ENCODE results near the gene RNF181.

RNF181 gene, protein sequence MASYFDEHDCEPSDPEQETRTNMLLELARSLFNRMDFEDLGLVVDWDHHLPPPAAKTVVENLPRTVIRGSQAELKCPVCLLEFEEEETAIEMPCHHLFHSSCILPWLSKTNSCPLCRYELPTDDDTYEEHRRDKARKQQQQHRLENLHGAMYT

DNA sequence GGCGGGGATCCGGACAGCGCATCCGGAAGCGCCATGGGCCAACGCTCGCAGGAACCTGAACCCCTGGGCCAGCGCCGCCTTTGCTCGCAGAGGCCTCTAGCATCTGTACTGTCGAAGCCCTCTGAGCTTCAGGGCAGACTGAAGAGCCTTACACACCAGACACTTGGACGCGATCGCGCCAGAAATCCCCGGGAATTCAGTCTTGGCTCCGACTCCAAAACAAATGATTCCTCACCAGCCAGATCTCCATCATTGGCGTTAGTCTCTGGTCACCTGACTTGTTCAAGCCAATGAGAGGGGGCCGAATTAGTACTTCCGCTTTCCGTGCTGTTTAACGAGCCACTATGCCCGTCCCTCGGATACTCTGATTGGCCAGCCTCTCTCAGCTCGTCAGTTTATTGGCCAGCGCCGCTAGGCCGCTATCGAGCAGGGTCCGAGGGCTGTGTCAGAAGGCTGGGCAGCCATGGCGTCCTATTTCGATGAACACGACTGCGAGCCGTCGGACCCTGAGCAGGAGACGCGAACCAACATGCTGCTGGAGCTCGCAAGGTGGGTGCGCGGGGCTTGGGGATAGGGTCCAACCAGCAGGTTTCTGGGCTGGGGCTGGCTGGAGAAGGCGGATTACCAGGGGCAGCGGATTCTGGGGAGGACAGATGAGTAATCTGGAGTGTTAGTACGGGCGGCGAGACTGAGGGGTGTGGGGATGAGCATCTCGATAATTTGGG is at the start of gene RNF181:
Gene RNF181 (plus strand): TSS at position 445 of the 725 bp plus-strand sequence. CDS start 19 bp downstream, at position 464.
- no peak for TF ChIP-seq CTCF (IDR thresholded peaks at IDR 0.05)

DNA sequence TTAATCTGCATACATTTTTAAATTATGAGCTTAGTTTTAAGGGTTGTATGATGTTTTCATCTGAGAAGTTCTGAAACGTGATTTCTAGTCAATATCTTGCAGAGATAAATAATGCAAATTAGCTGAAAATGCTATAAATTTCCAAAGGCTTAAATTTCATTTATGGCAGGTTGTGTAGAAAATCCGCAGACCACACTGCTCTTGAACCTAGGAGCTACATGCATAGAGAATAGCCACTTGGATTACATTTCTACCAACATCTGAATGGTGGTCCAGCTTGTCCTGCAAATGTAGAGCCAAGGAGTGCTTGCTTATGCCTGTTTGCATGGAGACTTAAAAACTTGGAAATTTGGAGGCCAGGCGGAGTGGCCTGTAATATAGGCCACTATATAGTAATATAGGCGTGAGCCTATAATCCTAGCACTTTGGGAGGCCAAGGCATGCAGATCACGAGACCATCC is 49.7 kb upstream of the RNF181 start:
- no peak for TF ChIP-seq CTCF (IDR thresholded peaks at IDR 0.05)

DNA sequence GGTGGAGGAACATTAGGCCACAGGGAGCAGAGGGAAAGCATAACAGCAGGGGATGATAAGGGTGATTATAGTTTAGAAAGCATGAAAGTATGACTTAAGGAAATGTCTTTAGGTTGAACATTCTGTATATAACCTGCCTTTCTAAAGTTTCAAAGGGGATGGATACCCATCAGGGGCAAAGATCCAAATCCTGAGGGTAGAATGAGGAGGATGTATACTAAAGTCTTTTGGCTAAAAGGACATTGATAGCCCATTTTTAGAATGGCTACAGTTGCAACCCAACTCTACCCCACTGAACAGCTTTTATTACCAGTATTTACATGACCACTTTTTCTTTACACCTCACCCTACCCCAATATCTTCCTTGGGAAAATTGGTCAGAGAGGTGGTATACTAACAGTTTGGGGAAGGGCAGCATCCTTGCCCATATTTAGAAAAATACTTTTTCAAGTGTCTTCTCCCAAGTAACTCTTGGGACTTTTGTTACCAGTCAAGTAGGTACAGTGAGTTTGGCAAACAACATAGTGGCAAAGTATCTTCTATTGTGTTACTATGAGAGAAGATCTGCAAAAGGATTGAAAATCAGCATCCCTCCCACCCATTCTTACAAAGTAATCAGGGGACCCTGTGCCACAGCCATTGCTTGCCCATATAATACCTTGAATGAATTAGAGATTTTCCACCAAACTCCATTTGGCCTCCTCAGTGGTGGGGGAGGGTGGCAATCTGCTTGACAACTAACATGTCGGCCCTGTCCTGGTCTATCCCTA is 48.3 kb upstream of the RNF181 start:
- no peak for TF ChIP-seq CTCF (IDR thresholded peaks at IDR 0.05)

DNA sequence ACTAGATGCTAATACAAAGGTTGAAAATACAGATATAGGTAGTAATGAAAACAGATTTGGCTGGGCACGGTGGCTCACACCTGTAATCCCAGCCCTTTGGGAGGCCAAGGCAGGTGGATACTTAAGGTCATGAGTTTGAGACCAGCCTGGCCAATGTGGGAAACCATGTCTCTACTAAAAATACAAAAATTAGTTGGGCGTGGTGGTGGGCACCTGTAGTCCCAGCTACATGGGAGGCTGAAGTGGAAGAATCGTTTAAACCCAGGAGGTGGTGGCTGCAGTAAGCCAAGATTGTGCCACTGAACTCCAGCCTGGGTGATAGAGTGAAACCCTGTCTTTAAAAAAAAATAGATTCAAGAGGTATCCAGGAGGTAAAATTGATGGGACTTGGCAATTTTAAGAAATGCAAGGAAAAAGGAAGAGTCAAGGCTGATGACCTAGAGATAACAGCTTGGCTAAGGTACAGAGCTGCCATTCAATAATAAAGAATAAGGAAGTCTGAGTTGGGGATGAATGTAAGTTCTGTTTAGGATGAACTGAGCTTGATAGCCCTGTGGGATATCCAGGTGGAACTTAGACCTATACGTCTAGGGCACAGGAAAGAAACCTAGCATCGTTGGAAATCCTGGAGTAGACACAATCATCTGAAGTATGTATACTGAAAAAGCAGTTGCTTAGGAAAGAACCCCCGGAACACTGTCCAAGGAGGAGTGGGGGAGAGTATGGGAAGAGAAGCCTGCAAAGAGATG is 47.5 kb upstream of the RNF181 start:
- TF ChIP-seq CTCF (IDR thresholded peaks at IDR 0.05), result no peak

GRCh38 chr2:85548608-85548900 is 47.0 kb upstream of the RNF181 start:
- TF ChIP-seq CTCF (IDR thresholded peaks at IDR 0.05), result no peak

- TF ChIP-seq CTCF (IDR thresholded peaks at IDR 0.05), result no peak
Observed at GRCh38 chr2:85549095-85549494, 46.5 kb upstream of the RNF181 start.

- no peak for TF ChIP-seq CTCF (IDR thresholded peaks at IDR 0.05)
Observed at GRCh38 chr2:85549826-85550225, 45.7 kb upstream of the RNF181 start.
